GM18951 (cell line): ENCODE measurements around the gene SPACDR.

Source experiments
- POLR2A ChIP-seq: IDR thresholded peaks from 4 replicates; pipeline ENCODE4 v1.6.1; 2011; ENCODE audit warnings: mild to moderate bottlenecking; ENCODE audit not compliant: insufficient read length, insufficient read depth; ENCODE audit errors: extremely low read depth
- in situ Hi-C: fragments of 300-500 bp; cut with MboI; formaldehyde crosslinking; loops from one replicate; pipeline ENCODE4 v1.12.0; 2022; ENCODE audit warnings: low sequenced_read_pairs, mixed read lengths, inconsistent platforms; ENCODE audit not compliant: unreplicated experiment

SPACDR gene

DNA sequence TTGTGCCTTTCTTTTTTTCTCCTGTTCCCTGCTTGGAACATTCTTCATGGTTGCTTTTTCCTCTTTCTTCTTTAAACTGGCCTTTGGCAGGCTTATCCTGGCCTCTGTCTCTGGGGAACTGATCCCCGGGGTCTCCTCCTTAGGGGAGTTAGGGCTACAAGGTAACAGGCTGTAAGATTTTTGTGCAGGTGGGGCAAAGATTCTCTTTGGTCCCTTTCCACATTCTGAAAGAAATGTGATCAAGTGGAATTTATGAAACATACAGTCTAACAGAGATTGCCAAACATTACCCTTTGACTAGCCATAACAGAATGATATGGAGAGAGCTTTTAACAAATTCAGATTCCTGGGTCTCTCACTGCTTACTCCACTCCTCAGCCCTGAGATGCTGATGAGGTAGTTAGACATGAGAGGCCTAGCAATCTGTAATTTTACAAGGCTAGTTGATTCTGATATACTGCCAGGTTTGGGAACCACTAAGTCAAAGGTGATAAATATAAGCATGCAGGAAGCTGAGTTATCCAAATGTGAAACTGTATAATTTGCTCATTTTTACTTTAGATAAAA, 44.3 kb downstream of the SPACDR start:
- in situ Hi-C loops, result no loop called here
- no peak for TF ChIP-seq POLR2A

GRCh38 chr7:100418930-100419659, 45.0 kb downstream of the SPACDR start:
- no peak for TF ChIP-seq POLR2A
- in situ Hi-C loops, result no loop called here

DNA sequence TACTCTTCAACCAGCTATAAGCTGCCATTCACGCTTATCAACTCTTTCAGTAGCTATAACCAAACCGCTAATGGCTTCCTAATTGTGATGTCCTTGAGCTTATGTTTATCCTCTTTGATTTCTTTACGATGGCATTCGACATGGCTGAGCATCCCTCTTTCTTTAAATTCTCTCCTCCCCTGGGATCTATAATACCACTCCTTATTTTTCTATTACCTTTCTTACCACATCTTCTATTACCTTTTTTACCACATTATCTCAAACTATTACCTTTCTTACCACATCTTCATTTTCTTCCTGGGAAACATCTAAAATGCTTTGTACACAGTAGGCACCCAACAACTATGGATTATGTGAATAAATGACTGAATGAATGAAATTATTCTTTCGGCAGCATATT, 48.6 kb downstream of the SPACDR start:
- in situ Hi-C loops, result no loop called here

GRCh38 chr7:100413889-100414288, 50.2 kb downstream of the SPACDR start:
- in situ Hi-C loops, result no loop called here
- TF ChIP-seq POLR2A, result no peak

More for the DNA sequence above, 48.6 kb downstream of the SPACDR start:
- no peak for TF ChIP-seq POLR2A

GRCh38 chr7:100413346-100413745, 50.7 kb downstream of the SPACDR start:
- in situ Hi-C loops, result no loop called here
- no peak for TF ChIP-seq POLR2A

DNA sequence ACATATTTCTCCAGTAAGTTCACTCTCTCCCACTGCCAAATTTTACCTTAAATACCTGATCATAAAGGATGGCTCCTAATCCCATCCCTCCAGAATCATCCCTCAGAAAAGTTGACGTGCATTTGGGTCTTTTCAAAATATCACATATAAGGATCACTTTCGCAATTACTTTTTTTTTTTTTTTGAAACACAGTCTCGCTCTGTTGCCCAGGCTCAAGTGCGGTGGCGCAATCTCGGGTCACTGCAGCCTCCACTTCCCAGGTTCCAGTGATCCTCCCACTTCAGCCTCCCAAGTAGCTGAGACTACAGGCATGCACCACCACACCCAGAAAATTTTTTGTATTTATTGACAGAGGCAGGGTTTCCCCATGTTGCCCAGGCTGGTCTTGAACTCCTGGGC, 53.0 kb downstream of the SPACDR start:
- in situ Hi-C loops, result no loop called here
- no peak for TF ChIP-seq POLR2A

DNA sequence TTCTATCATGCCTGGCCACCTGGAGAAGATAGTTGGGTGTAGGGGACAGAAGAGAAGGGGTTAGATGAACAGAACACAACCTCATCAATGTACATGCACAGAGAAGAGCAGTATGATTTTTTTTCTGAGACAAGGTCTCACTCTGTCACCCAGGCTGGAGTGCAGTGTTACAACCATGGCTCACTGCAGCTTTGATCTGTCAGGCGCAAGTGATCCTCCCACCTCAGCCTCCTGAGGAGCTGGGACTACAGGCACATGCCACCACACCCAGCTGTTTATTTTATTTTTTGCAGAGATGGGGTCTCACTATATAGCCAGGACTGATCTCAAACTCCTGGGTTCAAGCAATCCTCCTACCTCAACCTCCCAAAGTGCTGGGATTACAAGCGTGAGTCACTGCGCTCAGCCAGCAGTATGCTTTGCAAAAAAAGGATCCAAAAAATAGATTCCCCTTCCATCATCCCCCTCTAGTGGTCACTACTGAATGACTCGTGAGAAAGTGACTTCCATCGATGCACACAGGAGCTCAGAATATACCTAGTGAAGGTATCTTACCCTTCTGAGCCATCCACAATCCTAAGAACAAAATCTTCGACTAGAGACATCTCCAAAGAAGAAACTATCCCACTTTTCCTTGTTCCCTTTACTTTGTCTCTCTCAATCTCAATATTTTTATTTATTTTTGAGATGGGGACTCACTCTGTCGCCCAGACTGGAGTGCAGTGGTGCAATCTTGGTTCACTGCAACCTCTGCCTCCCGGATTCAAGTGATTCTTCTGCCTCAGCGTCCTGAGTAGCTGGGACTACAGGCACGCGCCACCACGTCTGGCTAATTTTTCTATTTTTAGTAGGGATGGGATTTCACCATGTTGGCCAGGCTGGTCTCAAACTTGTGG, 56.5 kb downstream of the SPACDR start:
- TF ChIP-seq POLR2A, result no peak
- in situ Hi-C loops, result loop anchor here (5.0 kb wide), 1 partner anchor 35 kb away; the partner anchor contains the start of gene PILRA

DNA sequence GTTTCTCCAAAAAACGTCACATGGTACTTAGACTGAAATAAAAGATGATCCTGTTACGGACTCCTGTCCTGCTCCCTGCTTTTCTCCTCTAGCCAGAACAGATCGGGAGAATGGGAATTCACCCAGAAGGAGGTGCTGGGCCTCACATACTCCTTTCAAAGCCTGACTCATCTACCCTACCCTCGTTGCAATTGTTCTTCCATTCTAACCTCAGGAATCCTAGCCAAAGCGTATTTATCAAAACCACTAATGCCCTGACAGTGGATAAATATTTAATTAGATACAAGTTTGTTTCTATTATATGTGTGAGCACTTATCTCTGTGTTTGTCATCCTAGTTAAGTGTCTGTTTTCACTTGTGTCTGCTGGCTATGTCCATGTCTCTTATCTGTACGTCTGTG, 57.3 kb downstream of the SPACDR start:
- no peak for TF ChIP-seq POLR2A
- in situ Hi-C loops, result loop anchor here (5.0 kb wide), 1 partner anchor 34 kb away; the partner anchor contains the start of gene PILRA
